Renal pelvis (tissue), 4 donors: Measurements from ENCODE around the gene PPIL3. TPM values are rescaled to one million over a fixed set of nuclear protein-coding genes. Genes with fewer than 3 reads are reported as not detected.

Experiments
- DNase-seq: peaks from one replicate; pipeline ENCODE4 v3.0.0-alpha.2; 2013
- polyA plus RNA-seq, 3 donors: library from polyadenylated mRNA; unstranded; fragments of 120-200 nt; gene quantifications; one replicate each; pipeline ENCODE4 v1.2.1, GENCODE V29; 2013; ENCODE audit not compliant: insufficient read length in 3 of 3

PPIL3 gene
- polyA plus RNA-seq, 3 donors: 41.5 to 71.8 (median 66.6) TPM

- DNase-seq: no peak
Measured at GRCh38 chr2:200821686-200822245, 67.1 kb downstream of the PPIL3 start.

Other genes starting within 250 kb of the PPIL3 start
- gene BZW1, start 77.2 kb downstream of the PPIL3 start, polyA plus RNA-seq: 100 to 1,000 TPM; 221 to 253 (median 245) TPM
- gene CLK1, start 24.4 kb downstream of the PPIL3 start, polyA plus RNA-seq: 100 to 1,000 TPM; 213 to 296 (median 288) TPM
- 10 to 100 TPM; 41.5 to 45.5 (median 45.3) TPM for gene NIF3L1, start 294 bp upstream of the PPIL3 start, polyA plus RNA-seq
- 10 to 100 TPM; 25.6 to 37.1 (median 34.0) TPM for gene ORC2, start 74.6 kb upstream of the PPIL3 start, polyA plus RNA-seq
- 10 to 100 TPM; 10.0 to 17.8 (median 16.3) TPM for gene HYCC2, start 182.6 kb upstream of the PPIL3 start, polyA plus RNA-seq
- gene NDUFB3, start 182.9 kb upstream of the PPIL3 start, polyA plus RNA-seq: 100 to 1,000 TPM in 2 of 3 donors, 10 to 100 TPM in 1; 97.3 to 119 (median 106) TPM
- gene CFLAR, start 227.1 kb upstream of the PPIL3 start, polyA plus RNA-seq: 10 to 100 TPM; 42.1 to 84.4 (median 81.6) TPM